Chondrocyte (in vitro differentiated cells): ENCODE data around the gene SELE. TPM values are rescaled to one million over a fixed set of nuclear protein-coding genes. Genes with fewer than 3 reads are reported as not detected.

ENCODE experiments used
- DNase-seq: peaks from one replicate; pipeline ENCODE4 v3.0.0; 2021; ENCODE audit warnings: mixed read lengths, low spot score
- H3K27ac Mint-ChIP-seq: one replicate; pipeline ENCODE4 v1.8.0; 2021; ENCODE audit warnings: mild to moderate bottlenecking, moderate library complexity, mixed read lengths; ENCODE audit not compliant: unreplicated experiment
- H3K27me3 Mint-ChIP-seq: 2 replicates; pipeline ENCODE4 v1.8.0; 2021; ENCODE audit warnings: low read depth, mixed read lengths
- H3K36me3 Mint-ChIP-seq: 2 replicates; pipeline ENCODE4 v1.8.0; 2021; ENCODE audit warnings: low read depth, mixed read lengths
- H3K4me1 Mint-ChIP-seq: 2 replicates; pipeline ENCODE4 v1.8.0; 2021; ENCODE audit warnings: low read depth, mild to moderate bottlenecking, mixed read lengths
- H3K4me3 Mint-ChIP-seq: one replicate; pipeline ENCODE4 v1.8.0; 2021; ENCODE audit warnings: mild to moderate bottlenecking, moderate library complexity, mixed read lengths; ENCODE audit not compliant: unreplicated experiment
- H3K9me3 Mint-ChIP-seq: 2 replicates; pipeline ENCODE4 v1.8.0; 2021; ENCODE audit warnings: low read depth, mixed read lengths
- total RNA-seq: library from RNA; stranded (reverse); gene quantifications from 3 replicates; pipeline ENCODE4 v1.2.1, GENCODE V29; 2021
- TF ChIP-seq, protein P1 (sequence below): fragments of 200-600 bp; sonication (generic); IDR thresholded peaks from 2 replicates; pipeline ENCODE4 v1.5.0; 2021; ENCODE audit warnings: antibody characterized with exemption, mild to moderate bottlenecking, moderate library complexity

SELE gene
- total RNA-seq, 1 donor from 2014 or later, result not detected

DNA sequence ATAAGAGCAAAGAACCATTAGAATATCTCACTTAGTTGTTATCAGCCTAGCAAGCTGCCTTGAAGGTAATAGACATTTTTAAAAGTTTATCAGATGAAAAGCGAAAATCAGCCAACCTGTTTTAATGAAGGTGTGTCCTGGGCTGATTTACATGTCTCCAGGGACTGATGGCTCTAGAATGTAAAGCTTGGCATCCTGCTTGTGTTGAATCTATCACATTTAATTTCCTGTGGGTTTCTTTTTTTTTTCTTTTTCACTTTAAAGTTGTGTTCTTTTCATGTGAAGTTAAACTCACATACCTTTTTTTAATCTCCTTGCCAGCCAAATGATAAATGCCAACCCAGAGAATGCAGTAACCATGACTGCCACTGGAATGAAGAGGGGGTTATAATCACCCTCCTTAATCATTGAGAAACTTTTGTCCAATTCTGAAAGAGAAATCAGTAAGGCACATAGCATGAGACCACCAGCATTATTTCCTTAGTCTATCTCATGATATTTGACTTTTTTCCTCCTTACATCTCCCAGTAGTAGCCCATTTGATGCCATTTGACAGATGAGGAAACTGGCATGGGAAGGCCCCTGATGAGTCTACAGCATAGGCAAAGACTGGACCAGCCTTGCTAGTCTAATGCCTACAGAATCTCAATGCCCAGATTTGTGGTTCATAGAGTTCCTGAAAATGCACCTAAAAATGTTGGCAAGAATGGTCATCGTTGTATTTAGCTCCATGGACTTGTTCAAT lies 32.4 kb downstream of the SELE start:
- H3K27me3 Mint-ChIP-seq, result peaks cover 35% of the 10 kb centered on the region
- no peak overlapping the region for H3K27ac Mint-ChIP-seq
- H3K4me1 Mint-ChIP-seq, result no peaks in the 10 kb centered on the region
- no peak overlapping the region for H3K4me3 Mint-ChIP-seq
- no peaks in the 10 kb centered on the region for H3K9me3 Mint-ChIP-seq
- DNase-seq, result no peak
- TF ChIP-seq, protein P1, sequence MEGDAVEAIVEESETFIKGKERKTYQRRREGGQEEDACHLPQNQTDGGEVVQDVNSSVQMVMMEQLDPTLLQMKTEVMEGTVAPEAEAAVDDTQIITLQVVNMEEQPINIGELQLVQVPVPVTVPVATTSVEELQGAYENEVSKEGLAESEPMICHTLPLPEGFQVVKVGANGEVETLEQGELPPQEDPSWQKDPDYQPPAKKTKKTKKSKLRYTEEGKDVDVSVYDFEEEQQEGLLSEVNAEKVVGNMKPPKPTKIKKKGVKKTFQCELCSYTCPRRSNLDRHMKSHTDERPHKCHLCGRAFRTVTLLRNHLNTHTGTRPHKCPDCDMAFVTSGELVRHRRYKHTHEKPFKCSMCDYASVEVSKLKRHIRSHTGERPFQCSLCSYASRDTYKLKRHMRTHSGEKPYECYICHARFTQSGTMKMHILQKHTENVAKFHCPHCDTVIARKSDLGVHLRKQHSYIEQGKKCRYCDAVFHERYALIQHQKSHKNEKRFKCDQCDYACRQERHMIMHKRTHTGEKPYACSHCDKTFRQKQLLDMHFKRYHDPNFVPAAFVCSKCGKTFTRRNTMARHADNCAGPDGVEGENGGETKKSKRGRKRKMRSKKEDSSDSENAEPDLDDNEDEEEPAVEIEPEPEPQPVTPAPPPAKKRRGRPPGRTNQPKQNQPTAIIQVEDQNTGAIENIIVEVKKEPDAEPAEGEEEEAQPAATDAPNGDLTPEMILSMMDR, result no peak
- no peaks in the 10 kb centered on the region for H3K36me3 Mint-ChIP-seq

DNA sequence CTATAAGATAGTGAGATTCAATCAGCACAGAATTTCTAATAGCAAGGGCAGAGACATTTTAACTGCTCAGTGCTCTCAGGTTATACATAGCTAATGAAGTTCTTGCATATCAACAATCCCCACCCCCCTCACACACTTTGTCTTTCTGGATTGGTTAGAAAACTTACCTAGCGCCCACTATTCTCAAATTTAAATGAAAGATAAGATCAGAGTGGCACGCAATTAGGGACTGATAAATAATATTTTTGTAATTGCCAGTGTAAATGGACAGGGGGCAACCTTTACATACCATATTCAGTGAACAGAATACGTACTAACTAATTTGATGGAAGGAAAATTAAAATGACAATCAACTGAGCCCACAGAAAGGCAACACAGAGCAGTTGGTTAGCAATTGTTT lies 34.2 kb downstream of the SELE start:
- DNase-seq, result no peak
- no peak overlapping the region for H3K4me3 Mint-ChIP-seq
- peaks cover 31% of the 10 kb centered on the region for H3K27me3 Mint-ChIP-seq
- H3K27ac Mint-ChIP-seq, result no peak overlapping the region
- no peaks in the 10 kb centered on the region for H3K36me3 Mint-ChIP-seq
- no peaks in the 10 kb centered on the region for H3K4me1 Mint-ChIP-seq
- TF ChIP-seq, protein P1, result no peak
- no peaks in the 10 kb centered on the region for H3K9me3 Mint-ChIP-seq

DNA sequence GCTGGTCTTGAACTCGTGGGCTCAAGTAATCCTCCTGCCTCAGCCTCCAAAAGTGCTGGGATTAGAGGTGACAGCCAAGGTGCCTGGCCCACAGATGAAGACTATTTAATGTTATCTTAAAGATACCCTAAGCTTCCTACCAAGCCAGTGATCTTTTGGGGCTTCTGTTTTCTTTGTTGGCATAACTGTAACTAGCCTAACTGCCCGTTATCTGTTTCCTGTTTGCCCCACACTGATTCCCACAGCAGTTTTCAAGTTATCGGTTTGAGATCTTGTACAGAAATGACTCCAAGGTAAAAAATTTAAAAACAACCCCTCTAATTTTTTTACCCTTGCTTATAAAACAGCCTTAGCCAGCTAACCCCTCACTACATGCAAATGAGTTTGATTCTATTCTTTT lies 34.9 kb downstream of the SELE start:
- Mint-ChIP-seq H3K4me3 (no peak overlapping the region), H3K4me1 (no peaks in the 10 kb centered on the region), H3K36me3 (no peaks in the 10 kb centered on the region), H3K9me3 (no peaks in the 10 kb centered on the region), H3K27ac (no peak overlapping the region), H3K27me3 (peaks cover 32% of the 10 kb centered on the region)
- DNase-seq, result no peak
- TF ChIP-seq, protein P1, result no peak

DNA sequence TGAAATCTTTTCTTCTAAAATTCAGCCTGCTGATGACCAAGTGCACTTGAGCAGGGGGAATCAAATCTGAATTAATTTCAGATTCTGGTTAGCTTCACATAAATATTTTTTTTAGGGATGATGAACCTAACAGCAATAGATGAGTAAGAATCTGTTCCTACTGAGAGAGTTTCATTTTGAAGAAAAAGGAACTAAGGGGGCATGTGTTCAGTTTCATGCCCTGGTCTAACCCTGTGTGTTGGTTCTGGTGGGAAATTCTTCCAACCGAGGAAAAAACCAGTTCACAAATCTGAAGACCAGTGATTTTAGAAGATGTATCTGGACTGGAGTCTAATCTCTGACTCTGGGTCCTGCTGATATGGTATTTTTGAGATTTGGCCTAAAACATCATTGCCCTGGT lies 36.1 kb downstream of the SELE start:
- H3K27me3 Mint-ChIP-seq, result peaks cover 23% of the 10 kb centered on the region

DNA sequence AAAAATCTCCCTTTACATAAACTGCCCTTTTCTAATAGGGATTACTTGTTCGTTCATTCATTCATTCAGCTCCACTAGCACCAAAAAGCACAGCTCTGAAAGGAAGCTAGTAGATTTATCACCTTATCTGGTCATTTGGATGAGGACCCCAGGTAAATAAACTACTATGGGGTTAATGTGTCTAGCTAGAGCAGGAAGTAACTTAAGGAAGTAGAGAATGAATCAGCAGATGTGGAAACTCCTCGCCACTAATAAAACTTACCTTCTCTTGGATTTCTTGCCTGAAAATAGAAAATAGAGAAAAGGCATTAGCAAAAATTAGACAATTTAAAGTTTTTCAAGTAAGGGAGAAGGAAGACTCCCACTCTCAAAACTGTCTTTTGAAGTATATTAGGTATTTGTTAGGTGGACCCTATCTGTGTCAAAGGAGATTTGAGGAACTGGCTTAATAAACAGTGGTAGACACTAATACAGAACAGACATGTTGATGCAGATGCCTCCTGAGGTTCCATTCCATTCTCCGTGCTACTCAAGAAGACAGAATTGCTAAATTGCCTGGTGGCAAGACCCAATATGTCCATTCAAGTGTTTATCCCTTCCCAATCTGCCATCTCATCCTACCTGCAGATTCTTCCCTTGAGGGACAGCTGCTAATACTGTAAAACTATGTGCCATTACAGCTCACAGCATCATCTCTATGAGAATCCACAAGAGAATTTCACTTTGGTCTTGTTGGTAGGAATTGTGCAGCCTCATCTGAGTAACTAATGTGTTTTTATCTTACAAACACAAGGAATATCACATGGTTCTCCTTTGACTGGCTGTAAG lies 37.4 kb downstream of the SELE start:
- DNase-seq, result no peak
- Mint-ChIP-seq H3K27me3 (peaks cover 18% of the 10 kb centered on the region), H3K4me3 (no peak overlapping the region), H3K4me1 (no peaks in the 10 kb centered on the region), H3K9me3 (no peaks in the 10 kb centered on the region), H3K36me3 (no peaks in the 10 kb centered on the region), H3K27ac (no peak overlapping the region)
- TF ChIP-seq, protein P1, result no peak

More for the DNA sequence above, 36.1 kb downstream of the SELE start:
- DNase-seq, result no peak
- no peak overlapping the region for H3K27ac Mint-ChIP-seq
- TF ChIP-seq, protein P1, result no peak
- no peaks in the 10 kb centered on the region for H3K9me3 Mint-ChIP-seq
- H3K4me3 Mint-ChIP-seq, result no peak overlapping the region
- no peaks in the 10 kb centered on the region for H3K36me3 Mint-ChIP-seq
- no peaks in the 10 kb centered on the region for H3K4me1 Mint-ChIP-seq
